ENCODE results near the gene SIX4.

DNA sequence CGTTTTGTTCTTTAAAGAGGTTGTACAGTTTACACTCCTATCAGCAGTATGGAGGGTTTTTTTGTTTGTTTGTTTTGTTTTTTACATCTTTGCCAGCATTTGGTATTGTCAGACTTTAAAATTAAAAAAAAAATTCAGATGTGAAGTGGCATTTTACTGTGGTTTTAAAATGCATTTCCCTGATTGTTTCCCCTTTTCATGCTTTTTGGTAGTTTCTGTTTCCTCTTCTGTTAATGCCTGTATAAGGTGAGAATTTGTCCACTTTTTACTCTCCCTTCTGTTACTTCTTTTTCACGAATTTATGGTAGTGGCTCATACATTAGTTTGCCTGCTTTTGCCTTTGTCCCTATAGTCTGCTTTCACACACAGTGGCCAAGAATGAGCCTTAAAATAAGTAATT, 47.0 kb upstream of the SIX4 start:
- TF ChIP-seq, protein P1, sequence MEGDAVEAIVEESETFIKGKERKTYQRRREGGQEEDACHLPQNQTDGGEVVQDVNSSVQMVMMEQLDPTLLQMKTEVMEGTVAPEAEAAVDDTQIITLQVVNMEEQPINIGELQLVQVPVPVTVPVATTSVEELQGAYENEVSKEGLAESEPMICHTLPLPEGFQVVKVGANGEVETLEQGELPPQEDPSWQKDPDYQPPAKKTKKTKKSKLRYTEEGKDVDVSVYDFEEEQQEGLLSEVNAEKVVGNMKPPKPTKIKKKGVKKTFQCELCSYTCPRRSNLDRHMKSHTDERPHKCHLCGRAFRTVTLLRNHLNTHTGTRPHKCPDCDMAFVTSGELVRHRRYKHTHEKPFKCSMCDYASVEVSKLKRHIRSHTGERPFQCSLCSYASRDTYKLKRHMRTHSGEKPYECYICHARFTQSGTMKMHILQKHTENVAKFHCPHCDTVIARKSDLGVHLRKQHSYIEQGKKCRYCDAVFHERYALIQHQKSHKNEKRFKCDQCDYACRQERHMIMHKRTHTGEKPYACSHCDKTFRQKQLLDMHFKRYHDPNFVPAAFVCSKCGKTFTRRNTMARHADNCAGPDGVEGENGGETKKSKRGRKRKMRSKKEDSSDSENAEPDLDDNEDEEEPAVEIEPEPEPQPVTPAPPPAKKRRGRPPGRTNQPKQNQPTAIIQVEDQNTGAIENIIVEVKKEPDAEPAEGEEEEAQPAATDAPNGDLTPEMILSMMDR (IDR thresholded peaks at IDR 0.05; ENCODE audit: low read depth, low read length, poor library complexity, severe bottlenecking): no peak
- TF ChIP-seq EZH2phosphoT487 (IDR thresholded peaks at IDR 0.05; ENCODE audit: borderline replicate concordance, low read length): no peak
